ENCODE measurements around the gene HMGCS2.
"Not testable (repeated sequence)": the region's sequence is repeated elsewhere in the genome, so short reads cannot be mapped to it uniquely, and the experiment has no call there.

The HMGCS2 gene

GRCh38 chr1:119787776-119788175 is 19.1 kb upstream of the HMGCS2 start:
- DNase-seq: no peak

GRCh38 chr1:119786473-119787050 is 17.9 kb upstream of the HMGCS2 start:
- DNase-seq: not testable (repeated sequence)

GRCh38 chr1:119786046-119786445 is 17.3 kb upstream of the HMGCS2 start:
- DNase-seq: not testable (repeated sequence)

DNA sequence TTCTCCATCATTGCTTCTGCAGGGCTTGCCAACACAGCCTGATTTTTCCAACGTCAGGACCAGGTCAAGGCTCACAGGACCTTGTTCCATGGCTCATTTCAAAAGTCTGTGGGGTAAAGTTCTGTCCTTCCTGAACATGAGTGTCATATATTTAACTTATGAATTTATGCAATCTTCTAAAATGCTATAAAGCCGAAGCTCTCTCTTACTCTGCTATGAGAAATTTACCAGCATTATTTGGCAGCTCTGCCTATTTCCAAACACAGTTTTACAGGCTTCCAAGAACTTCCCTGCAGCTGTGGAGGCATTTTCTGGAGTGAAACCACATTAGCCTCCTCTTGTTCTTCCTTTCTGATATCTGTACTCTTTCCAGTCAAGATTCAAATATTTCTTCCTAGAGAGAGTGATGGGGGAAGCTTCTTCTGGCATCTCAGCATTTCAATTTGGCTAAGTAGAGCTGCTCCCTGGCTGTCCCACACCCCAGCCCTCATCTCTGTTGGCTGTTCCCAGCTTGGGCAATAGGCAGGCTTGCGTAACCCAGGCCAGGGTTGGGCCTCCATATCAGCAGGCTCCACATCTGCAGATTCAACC is 15.6 kb upstream of the HMGCS2 start:
- DNase-seq: no peak

GRCh38 chr1:119783354-119784185 is 14.9 kb upstream of the HMGCS2 start:
- DNase-seq: no peak

GRCh38 chr1:119782631-119783325 is 14.1 kb upstream of the HMGCS2 start:
- no peak for DNase-seq

DNA sequence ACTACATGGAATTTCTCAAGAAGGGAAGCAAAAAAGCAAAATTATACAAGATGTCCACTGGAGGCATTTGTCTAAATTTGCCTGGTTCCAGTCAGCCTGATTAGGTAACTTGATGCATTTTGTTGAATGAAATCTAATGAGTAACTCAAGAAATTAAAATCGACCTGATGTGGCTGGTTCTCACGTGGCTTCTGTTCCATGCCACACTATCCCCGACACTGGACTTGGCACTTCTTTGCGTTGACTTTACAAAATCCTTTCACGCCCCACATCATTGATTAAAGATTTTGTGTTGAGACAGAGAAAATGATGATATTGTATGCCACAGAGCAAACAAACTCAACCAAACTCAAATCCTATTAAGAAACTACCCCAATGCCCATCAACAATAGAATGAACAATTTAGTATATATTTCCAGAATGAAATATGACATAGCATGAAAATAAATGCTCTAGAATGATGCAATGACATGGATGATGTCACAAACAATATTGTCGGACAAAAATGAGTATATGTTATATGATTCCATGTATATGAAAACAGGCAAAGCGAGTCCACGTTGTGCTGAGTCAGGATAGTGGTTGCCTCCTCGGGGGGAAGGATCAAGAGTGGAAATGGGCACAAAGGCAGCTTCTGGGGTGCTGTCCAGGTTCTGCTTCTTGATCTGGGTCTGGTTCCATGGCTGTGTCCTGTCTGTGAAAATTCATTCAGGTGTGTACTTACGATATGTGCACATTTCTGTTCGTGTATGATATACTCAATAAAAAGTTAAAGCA is 12.9 kb upstream of the HMGCS2 start:
- DNase-seq: no peak

DNA sequence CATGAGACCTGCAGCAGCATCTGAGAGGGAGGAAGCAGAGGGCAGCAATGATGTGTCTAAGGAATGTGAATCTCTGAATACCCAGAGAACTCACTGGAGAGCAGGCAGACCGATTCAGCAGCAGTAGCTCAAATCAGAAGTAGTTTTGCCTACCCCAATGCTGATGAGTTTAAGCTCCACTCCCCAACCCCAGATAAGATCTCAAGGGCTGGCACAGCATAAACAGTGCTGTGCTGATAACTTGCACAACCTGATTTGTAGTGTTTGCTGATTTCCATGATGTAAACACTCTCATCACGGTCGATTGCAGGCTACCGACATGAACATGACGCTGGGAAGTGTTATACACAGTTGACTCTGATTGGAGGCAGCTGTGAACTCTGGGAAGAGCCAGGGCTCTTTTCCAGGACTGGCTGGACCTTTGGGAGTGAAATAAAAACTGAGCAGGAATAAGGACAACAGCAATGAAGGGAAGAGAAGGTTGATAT is 11.2 kb upstream of the HMGCS2 start:
- no peak for DNase-seq

GRCh38 chr1:119778886-119779560 is 10.3 kb upstream of the HMGCS2 start:
- DNase-seq: no peak

DNA sequence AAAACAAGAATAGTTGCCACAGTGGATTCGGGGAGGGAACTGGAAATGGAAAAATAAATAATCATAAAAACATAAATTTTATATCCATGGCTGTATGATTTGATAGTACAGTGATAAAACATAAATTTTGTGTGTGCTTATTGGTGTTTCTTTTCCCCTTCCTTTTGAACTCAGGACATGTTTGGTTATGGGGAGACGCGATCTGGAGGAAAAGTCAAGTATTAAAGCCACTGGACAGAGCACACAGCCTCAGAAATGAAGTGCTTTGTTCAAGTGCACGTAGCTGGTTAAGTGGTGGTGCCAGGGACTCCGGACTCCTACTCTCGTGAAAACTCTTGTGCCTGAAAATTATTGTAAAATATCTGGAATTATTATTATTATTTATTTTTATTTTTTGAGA is 9.7 kb upstream of the HMGCS2 start:
- no peak for DNase-seq

DNA sequence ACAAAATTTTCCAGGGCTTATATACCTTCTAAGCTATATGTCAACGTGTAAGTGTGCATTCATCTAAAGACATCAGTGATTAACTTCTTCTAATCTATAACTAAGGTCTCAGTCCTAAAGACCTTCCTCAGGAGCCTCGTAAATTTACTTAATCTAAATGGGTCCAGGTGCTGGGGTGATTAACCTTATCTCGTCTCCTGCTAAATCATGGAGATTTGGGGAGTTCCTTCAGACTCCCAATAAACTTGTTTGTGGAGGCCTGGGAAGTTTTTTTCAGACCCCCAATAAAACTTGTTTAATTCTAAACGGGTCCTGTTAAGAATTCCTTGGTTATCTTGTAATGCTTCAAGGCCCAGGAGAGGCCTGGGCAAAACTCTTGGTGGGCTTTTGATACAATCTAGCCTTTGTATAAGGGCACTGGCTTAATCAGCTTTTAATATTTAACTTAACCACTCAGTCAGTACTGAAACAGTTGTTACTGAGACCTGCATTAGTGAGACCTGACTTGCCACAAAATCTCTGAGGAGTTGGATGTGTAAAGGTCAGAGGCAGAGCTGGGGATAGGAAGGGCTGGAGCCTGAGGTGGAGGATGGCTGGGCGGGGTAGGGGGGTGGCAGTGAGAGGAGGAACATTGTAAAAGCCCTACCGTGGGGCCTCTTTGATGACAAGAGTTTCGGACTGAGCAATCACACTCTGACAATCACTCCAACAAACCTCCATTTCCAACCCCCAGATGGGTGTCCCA is 6.2 kb upstream of the HMGCS2 start:
- DNase-seq: no peak

GRCh38 chr1:119773711-119774241 is 5.1 kb upstream of the HMGCS2 start:
- DNase-seq: no peak

DNA sequence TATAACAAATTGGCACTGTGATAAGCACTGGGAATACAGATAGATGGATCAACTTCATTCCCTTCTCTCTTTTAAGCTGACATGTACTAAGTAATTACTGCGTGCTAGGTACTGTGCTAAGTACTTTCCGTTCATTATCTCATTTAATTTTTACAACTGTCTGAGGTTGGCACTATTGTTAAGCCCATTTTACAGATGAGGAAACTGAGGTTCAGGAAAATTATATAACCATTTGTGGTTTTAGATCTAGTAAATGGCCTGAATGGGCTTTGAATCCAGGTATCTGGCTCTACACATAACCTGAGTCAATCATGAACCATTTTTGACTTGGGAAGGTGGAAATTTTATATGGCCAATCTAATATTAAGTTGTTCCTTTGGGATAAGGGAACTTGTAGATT is 3.6 kb upstream of the HMGCS2 start:
- DNase-seq: no peak

DNA sequence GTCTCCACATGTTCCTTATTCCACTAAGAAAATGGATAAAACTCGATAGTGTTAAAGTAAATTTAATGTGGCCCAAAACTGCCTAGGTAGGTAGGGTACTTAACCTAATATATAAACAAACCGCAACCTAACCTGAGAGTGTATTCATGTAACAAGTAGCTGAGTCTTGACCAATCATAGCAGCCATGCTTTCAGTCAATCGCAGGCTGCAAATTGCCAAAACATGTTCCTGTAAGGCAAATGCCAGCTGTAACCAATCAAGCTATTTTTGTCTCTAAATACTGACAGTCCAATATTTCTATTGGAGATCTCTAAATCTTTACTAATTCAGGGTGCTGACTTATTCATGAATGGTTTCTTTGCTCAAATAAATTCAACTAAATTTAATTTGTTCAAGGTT is 3.1 kb upstream of the HMGCS2 start:
- no peak for DNase-seq

- DNase-seq: no peak
Observed at GRCh38 chr1:119771016-119771415, 2.3 kb upstream of the HMGCS2 start.

DNA sequence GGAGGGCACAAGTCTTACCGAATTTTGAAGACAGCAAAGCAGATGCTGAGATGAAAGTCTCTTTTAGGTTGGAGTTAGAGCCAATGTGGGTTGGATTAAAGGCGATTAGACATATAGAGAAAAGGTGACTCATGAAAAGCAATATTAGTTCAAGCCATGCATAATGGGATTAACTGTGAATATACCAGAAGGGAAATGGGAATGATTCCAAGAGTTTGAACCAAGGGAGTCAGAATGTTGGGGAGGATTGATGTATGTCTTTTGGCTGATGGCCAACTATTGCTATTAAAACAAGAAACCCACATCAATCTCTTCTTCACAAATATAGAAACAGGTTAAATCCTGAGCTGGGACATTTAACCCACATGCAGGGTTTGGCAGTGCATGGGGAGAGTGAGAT is 1.2 kb downstream of the HMGCS2 start:
- DNase-seq: no peak

DNA sequence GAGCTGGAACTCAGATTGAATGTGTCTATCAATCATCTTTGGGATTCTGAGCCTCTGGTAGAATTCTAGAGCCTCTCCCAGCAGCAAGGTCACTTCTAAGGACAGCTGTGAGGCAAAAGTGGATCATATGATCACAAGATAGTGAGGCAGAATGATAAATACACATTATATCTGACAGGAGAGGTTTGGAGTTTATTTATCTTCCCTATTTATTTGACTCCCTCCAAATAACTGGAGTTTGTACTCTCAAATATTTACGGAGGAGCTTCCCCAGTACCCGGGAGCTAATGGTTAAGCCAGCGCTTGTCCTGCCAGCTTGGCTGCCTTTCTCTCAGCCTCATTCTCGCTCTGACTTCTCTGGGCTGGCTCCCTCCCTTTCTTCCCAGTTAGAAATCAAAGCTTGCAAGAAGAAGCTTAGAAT is 2.3 kb downstream of the HMGCS2 start:
- DNase-seq: no peak

DNA sequence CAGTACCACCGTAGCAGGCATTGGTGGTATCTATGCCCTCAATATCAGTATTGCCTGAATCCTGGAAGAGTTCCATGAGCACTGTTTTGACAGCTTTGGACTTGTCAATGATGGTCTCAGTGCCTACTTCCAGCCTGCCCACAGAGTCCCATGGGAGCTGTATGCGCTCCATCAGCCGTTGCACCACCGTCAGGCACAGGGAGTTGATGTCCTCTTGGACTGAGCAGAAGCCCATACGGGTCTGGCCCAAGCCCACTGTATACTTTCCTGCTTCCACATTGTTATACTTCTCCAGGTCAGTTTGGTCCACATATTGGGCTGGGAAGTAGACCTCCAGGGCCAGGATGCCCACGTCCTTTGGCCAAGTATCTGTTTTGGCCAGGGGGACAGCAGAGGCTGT is 4.5 kb downstream of the HMGCS2 start:
- DNase-seq: no peak

DNA sequence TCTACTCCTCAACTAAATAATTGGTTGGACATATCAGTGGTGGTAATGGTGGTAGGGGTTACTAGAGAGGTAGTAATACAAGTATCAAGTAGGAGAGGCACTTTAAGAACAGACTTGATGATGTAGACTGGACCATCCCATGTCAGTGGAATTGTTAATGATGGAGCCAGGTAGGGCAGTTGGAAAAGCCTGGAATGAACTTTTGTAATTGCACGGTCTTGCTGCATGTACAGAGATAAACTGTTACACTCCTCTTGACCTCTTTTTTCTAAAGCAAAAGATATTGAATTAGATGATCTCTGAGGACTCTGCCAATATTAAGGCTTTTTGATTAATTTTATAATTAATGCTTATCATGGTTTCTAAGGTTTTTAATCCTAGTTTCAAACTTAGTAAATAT is 5.8 kb downstream of the HMGCS2 start:
- DNase-seq: no peak

- DNase-seq: no peak
Observed at GRCh38 chr1:119762409-119762808, 6.3 kb downstream of the HMGCS2 start.

- DNase-seq: no peak
Observed at GRCh38 chr1:119758584-119758983, 10.1 kb downstream of the HMGCS2 start.
